ENCODE results near the gene MLC1.

Gene MLC1

DNA sequence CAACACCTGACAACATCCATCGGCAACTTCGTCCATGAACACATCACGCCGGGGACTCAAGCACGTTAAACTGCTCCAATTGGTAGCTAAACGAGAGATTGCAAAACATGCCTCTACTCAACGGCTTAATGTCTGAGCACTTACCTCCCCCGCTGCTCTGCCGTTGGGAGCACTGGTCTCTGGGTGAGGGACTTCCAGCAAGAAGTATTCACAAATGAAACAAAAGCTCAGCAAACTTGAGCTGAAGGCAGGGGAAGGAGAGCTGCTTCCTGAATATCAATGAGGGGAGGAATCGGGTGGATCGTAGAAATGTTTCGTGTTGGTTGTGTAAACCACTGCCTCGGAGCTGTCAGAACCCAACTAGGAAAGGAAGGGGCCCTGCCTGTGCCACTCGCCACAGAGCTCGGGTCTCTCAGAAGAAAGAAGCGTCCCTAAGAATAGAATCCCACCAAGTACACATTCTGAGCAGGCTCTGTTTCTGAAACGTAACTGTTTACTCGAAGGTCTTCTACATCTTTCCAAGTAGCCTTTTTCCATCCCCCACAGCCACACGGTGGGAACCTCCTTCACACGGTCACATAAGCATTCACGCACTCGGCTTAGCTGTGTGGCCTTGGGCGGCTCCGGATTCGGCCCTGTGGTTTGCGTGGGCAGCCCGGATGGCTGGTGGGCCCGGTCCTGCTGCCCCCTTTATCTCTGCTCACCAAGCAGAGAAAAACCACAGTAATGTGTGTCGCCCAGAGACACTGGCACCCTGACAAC is at the start of gene MLC1:
MLC1 (minus strand) TSS at position 216 of the 762 bp plus-strand sequence. CDS start 524 bp downstream, outside the sequence.
- peak; percentile 24 for DNase-seq (ENCODE audit: low spot score)

DNA sequence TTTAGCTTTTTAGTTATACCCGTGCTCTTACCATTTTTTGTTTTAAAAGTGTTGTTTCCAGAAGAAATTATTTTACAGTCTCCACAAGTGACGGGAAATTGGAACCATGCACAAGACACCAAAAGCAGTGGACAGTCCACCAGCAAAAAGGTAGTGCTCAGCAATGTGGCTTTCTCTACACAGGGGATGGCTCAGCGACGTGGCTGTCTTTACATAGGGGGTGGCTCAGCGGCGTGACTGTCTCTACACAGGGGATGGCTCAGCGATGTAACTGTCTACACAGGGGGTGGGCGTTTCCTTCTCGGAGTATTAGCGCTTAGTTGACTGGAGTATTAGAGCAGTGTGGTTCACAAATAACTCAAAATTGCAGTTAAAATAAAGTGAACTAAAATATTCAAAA is 49.3 kb upstream of the MLC1 start:
- no peak for DNase-seq (ENCODE audit: low spot score)

DNA sequence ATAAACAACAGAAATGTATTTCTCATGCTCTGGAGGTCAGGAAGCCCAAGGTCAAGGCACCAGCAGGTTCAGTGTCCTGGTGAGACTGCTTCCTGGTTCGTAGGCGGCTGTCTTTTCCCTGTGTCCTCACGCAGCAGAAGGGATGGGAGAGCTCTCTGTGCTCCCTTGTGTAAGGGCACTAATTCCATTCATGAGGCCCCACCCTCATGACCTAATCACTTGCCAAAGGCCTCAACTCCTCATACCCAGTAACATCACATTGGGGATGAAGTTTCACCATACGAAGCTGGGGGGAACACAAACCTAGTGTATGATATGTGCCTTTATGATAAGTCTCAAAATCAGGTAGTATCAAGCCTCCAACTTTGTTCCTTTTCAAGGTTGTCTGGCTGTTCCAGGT is 46.7 kb upstream of the MLC1 start:
- no peak for DNase-seq (ENCODE audit: low spot score)

DNA sequence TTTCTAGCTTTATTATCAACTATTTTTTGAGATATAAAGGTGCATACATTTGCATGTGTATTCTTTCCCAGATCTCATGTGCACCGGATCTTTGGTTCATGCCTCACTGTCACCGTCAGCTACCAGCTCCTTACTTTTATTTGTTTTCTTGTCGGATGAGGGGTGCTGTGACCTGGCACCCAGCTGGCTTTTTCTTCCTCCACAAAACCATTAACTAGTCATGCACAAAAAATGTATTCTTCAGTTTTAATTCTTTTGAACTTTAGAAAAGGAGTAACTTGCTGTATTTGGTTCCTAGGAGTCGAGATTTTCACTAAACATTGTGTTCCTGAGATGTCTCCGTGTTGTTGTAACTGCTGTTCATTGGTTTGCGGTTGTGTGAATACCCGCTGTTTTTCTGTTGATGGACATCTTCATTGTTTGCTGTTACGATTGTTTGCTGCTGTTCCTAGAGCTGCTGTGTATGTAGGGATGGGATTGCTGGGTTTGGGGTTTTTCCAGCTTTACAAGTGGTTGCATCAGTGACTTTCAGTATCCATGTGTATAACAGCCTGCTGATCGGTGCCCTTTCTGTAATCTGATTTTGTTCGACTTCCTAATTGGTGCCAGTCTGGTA is 44.0 kb upstream of the MLC1 start:
- DNase-seq (ENCODE audit: low spot score) = no peak

DNA sequence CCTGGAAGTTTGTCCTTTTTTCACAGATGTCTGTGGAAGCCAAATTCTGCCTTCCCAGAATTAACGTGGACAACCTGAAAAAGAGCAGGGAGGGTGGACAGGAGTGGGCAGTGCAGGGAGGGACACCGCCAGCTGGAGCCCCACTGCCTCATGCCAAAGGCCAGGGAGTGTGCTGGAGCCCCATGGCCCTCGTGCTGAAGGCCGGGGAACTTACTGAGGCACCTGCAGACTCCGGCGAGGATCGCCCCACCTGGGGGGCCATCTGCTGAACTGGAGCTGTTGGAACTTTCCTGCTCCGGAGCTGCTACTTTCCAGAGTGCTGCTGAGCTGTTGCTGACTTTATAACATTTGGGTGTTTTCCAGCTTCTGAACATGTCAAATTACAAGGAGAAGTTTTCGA is 39.8 kb upstream of the MLC1 start:
- no peak for DNase-seq (ENCODE audit: low spot score)

DNA sequence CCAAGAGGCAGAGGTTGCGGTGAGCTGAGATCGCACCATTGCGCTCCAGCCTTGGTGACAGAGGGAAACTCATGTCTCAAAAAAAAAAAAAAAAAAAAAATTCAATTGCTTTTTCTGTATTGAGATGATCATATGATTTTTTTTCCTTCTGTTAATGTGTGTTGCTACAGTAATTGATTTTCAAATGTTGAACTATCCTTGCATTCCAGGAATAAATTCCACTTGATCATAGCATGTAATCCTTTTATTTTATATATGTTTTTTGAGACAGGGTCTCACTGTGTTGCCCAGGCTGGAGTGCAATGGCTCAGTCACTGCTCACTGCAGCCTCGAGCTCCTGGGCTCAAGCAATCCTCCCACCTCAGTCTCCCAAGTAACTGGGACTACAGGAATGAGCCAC is 37.9 kb upstream of the MLC1 start:
- no peak for DNase-seq (ENCODE audit: low spot score)

DNA sequence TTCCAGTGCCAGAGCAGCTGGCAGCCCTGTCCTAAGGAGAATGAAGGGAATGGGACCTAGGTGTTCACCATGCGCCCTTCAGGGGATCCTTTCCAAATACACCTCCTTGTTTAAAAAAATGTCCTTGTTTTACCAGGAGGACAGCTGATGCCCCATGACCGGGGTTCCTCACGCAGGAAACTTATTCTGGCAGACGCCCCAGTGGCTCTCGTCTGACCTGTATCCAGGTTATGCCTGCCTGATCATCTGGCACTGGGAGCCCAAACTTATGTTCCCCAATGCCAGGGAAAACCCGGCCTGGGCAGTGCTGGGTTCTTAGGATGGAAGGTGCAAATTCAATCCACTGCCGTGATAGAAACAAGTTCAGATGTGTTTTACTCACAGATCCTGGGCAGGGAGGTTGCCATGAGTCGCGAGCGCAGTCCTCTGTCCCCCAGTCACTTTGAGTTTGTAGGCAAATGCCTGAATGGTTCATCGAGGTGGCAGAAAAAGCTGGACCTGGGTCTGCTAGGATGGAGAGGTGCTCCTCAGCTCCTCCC is 36.0 kb upstream of the MLC1 start:
- DNase-seq (ENCODE audit: low spot score) = no peak

DNA sequence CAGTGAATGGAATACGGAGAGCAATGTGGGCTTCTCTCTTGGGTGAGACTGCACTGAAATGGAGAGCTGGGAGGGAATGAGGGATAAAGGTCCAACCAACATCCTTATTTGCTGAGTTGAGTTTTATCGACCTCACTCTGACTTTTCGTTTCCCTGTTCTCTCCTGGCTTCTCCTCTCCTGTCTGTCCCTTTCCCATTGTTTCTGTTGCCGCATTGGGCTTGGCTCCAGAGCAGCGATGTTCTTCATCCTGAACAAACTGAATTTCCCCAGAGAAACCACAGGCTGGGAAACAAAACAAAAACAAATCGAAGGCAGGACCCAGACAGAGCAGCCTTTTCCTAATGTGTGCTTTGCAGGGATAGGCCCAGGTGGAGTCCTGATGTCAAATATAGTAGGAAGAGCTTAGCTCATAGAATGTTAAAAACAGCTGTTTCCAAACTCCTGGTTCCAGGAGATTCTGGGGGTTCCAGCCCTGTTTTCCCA is 34.6 kb upstream of the MLC1 start:
- DNase-seq (ENCODE audit: low spot score) = no peak

DNA sequence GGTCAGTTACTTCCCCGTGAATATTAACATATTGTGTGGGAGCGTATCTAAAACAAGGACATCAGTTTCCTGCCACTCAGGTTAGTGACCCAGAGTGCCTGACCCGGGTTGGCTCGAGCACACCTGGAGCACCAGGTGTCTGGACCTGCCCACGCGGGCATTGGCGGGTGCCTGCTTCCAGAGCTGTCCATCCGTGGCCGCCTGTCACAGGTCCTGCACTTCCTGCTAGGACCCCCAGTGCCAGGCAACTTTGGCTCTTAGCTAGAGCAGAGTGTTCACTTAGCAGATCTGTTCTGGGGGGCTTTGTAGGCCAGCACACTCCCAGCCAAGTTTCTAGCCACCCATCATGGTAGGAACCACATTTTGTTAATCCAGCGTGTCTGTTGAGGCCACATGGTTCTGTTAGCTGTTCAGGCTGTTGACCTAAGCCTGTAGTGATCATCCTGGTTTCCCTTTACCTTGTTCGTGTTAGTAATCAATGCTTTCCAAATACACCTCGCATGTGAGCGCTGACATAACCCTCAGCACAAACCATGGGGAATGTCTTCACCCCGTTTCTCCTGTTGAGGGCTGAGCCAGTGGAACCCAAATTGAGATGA is 34.0 kb upstream of the MLC1 start:
- no peak for DNase-seq (ENCODE audit: low spot score)

DNA sequence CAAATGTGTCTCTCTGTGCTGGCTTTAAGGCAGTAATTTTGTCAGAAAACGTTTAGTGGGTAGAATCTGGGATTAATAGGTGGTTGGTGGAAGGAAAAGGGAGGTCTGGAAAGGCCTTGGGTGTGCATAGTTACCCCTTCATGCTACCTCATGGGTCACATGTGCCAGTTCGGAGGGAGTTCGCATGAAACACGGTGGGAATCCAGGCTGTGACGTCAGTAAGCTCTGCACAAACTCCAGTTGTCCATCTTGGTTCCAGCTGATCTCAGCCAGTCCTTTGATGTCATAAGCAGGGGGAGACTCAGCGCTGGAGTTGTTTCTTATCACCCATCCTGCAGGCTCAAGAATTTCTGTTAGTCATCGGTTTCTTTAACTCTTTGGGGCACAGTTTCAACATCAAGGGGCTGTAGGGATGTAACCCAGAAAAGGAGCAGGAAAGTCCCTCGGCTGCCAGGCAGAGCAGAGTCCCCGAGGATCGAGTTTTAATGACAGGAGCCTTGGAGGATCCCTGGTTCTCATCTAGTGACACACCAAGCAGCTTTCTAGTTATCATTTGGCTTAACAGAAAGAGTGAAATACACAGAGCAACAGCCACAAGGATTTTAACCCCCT is 33.4 kb upstream of the MLC1 start:
- DNase-seq (ENCODE audit: low spot score) = no peak

DNA sequence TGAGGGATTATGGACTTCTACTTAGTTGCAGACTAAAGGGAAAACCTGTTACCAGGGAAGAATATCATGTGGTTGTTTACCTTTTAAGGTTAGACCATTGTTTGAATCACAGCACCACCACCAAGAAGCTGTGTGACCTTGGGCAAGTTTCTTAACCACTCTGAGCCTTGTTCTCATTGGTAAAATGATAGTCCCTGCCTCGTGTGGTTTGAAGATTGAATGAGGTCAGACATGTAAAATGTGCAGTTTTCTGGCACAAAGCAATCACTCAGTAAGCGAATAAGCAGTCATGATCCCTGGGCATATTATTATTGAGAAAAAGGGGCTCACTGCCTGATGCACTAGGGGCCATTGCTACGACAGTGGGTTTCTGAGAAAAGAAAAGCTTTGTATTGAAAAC is 32.9 kb upstream of the MLC1 start:
- no peak for DNase-seq (ENCODE audit: low spot score)

DNA sequence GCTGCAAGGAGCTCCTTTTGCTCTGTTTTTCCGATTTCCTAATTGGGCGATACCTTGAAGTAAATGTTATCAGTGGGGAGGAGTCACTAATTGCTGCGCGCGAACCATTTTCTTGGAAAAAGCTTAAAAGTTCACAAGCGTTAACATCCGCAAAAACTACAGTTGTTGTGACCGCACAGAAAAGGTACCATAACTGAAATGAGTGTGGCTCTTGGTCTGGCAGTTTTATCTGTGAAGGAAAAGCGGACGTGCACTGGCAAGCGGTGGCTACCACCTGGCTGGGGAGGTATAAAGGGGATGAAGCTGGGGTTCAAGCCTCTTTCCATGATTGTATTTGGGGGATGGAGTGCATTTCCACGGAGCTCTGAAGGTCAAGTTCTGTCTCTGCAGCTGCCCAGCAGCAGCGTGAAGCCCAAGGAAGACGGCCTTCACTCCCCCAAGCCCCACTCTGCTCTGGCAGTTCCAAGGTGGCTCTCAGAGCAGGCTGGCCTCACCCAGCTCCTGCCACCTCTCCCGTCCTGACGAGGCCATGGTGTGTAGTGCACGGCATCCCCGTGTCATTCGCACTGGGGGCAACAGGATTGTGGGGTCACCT is 32.0 kb upstream of the MLC1 start:
- no peak for DNase-seq (ENCODE audit: low spot score)

DNA sequence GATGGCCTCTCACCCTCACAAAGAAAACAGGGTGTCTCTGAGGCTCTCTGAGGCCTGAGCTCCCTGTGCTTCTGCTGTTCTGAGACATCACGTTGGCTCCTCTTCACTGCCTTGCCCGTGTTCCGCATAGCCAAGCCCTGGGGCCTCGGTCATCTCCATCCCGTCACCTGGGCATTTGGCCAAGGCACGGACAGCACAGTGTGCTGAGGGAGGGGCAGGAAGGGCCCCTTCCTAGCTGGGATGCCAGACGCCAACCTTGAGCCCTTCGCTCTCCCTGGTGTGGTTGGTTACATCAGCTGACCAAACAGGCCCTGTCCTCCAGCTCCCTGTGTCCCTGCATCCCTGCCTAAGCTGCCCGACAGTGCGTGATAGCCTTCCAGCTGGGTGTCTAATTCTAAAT is 30.5 kb upstream of the MLC1 start:
- no peak for DNase-seq (ENCODE audit: low spot score)

DNA sequence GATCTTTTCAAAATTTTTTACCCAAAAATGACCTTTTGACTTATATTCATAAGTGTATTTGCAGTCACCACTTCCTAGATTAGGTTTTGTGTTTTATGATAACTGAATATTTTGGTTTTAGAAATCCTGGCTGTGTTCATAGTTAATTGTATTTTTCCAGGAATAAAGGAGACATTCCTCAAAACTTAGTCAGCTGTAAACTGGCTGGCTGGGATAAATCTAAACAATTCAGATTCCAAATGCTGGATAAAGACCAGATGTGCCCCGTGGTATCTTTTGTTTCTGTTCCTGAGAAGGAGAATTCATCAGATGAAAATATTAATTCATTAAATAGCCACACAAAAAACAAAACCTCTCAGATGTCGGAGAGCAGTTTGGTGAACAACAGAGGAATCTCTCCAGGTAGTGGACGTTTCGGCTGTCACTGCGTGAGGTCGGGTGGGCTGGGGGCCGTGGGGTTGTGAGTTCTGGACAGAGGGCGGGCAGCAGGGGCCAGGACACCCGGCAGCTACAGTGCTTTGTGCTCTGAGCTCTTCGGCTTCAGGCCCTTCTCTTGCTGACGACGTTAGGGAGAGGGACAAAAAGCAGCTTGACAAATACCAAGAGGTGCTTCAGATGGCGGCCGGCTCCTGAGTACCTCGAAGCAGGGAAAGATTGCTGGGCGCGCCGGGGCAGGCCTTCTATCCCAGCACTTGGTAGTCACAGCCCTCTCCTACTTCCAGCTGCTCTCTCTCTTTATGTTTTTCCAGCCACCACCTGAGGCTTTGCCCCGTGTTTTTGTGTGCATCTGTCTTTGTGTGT is 29.2 kb upstream of the MLC1 start:
- no peak for DNase-seq (ENCODE audit: low spot score)

DNA sequence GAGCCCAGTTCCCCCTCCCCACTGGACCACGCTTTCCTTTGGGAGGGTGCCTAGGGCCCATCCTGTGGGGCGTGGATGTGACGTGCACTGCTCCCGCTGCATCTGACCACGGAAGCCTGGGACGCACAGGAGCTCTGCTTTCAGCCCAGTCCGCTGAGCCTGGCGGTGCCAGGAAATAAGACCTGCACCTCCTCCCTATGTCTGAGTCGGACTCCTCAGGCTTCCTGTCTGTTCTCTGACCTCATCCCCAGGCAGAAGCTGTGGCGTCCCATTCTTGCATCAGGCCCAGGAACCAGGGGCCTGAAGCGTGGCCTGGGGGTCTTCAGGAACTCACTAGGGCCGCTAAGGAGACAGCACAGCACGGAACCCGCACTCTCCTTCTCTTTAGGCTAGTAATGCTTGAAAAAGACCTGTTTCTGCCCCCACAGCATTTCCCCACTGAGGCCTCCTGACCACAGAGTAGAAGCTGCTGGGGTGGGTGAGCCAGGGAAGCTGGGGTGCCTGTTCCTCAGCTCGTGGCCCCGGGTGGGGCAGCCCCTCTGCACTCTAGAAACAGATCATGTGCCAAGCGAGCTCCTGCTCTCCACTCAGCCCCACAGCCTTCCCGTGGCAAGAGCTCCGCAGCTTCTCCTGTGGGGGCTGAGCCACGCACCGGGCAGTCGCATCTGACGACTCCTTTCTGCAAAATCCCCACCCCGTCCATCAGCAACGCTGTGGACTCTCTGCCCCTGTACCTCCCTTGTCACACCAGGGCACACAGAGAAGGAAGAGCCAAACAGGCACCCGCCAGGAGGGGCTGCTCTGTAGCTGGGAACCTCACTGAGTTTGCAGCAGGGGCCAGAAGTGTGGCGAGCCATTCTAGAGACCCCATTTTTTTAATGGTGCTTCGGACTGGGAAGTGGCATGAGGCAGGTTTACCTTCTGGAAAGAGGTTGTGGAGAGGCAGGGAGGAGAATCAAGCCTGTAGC is 27.2 kb upstream of the MLC1 start:
- DNase-seq (ENCODE audit: low spot score) = peak; percentile 39

DNA sequence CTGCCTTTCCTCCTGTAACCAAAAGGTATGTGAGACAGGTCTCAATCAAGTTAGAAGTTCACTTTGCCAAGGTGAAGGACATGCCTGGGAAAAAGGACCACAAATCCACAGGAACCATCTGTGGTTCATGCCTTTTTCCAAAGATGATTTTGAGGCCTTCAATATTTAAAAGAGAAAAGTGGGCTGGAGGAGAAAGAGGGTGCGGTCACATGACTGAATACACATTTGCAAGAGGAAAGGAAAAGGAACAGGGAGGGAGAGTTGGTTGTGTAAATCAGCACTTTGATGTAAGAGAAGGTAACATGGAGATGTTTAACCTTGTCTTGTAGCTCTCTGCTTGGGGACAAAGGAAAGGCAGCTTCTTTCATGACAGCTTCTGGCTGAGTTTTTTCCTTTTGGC is 25.8 kb upstream of the MLC1 start:
- no peak for DNase-seq (ENCODE audit: low spot score)

DNA sequence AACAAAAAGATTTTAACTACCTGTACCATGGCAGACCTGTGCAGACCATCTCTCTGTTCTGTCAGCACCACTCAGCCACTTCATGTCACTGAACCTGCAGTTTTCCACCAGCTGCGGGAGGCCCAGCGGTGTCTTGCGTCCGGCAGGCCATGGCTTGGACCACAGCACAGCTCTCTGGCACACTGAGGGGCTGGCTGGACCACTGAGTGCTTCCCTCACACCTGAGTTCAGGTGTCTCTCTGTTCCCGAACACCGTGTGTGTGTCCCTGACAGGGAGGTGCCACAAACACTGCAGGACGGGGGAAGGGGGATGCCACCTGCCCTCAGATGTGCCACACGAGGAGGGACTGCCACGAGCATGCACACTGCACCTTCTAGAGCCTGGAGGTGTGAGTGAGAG is 22.3 kb upstream of the MLC1 start:
- DNase-seq (ENCODE audit: low spot score) = no peak

DNA sequence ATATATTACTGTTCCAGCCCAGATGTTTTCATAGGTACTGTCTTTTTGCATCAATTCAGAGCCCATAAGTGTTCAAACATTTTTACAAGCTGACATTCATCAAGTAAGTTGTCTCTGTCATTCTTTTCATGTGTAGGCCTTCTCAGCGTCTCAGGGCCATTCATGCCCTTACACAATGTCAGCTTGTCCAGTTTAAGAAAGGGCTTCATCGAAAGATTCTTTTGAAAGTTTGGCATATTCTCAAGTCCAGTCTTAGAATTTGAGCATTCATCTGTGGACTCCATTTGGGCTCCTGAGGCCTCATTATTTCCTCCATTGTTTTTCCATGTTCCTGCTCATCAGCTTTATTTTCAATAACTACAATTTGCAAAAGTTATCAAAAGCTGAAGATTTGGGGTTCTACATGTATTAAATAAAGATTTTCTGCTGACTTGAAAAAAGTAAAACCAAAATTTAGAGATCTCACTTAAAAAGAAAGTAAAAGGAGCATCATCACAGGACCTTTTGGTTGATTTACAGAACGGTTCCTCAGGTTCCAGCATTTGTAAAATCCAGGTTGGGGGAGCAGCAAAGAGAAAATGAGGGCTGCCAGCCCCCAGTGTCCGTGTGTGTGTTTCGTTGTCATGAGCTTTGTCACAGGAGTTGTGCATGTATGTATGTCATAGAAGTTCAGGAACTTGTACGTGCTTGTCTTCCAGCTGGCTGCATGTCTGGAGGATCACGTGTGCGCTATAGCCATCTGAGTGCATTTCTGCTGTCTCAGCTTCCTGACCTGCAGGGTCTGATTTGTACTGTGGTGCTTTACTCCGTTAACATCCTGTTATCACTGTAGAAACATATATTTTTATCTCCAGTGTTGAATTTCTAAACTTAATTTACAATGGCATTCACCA is 20.2 kb upstream of the MLC1 start:
- peak; percentile 53 for DNase-seq (ENCODE audit: low spot score)

DNA sequence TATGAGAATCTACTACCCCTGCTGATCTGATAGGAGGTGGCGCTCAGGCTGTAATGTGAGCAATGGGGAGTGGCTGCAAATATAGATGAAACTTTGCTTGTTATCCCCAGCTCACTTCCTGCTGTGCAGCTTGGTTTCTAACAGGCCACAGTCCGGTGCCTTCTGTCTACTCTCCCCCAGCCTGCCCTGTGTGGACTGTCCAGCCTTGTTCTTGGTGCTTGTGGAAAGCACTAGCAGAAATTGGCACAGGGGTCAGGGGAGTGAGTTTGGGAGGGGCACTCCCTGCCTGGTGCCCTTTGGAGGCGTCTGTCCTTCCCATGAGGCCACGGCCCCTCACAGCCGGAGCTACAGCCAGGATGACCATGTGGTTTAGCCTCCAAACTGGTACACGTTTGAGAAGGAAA is 18.9 kb upstream of the MLC1 start:
- no peak for DNase-seq (ENCODE audit: low spot score)
